Erythroblast (primary cell): ENCODE data around the gene ERGIC2.

ENCODE experiments used
- GATA1 ChIP-seq: IDR thresholded peaks from 2 replicates; pipeline ENCODE4 v1.6.1; 2011; ENCODE audit warnings: low read depth, mild to moderate bottlenecking, control low read depth, low read length, moderate library complexity
- POLR2A ChIP-seq: IDR thresholded peaks from 2 replicates; pipeline ENCODE4 v1.6.1; 2011; ENCODE audit warnings: mild to moderate bottlenecking, low read length

GRCh38 chr12:29429999-29430715 is 49.2 kb upstream of the ERGIC2 start:
- no peak for TF ChIP-seq POLR2A
- TF ChIP-seq GATA1, result no peak
